ENCODE data around the gene TF.

TF gene

GRCh38 chr3:133836497-133837158, 90.4 kb downstream of the TF start:
- Histone ChIP-seq H3K9ac (ENCODE audit: insufficient read length, low read depth) (no peak overlapping the region), H3K9me3 (ENCODE audit: insufficient read depth, low read length) (no peaks in the 10 kb centered on the region), H3K4me3 (ENCODE audit: insufficient read length, low read depth) (no peak overlapping the region), H3K36me3 (ENCODE audit: insufficient read depth, insufficient read length, low read length) (peaks cover 76% of the 10 kb centered on the region), H3K27me3 (ENCODE audit: insufficient read depth, insufficient read length) (no peaks in the 10 kb centered on the region), H3K4me1 (ENCODE audit: insufficient read depth, insufficient read length) (no peaks in the 10 kb centered on the region)
- TF ChIP-seq YY1 (IDR thresholded peaks at IDR 0.05; ENCODE audit: insufficient read depth, insufficient read length) (no peak), ZNF274 (IDR thresholded peaks at IDR 0.05; ENCODE audit: low read depth, low read length) (no peak), SUZ12 (IDR thresholded peaks at IDR 0.05; ENCODE audit: extremely low read depth, insufficient read depth, insufficient read length) (no peak)
- no peak for DNase-seq (ENCODE audit: low read depth, low spot score)

- no peak for DNase-seq (ENCODE audit: low read depth, low spot score)
- H3K9ac ChIP-seq (ENCODE audit: insufficient read length, low read depth): no peak overlapping the region
- no peak overlapping the region for H3K4me3 ChIP-seq (ENCODE audit: insufficient read length, low read depth)
- TF ChIP-seq YY1 (IDR thresholded peaks at IDR 0.05; ENCODE audit: insufficient read depth, insufficient read length) (no peak), SUZ12 (IDR thresholded peaks at IDR 0.05; ENCODE audit: extremely low read depth, insufficient read depth, insufficient read length) (no peak), ZNF274 (IDR thresholded peaks at IDR 0.05; ENCODE audit: low read depth, low read length) (no peak)
- H3K9me3 ChIP-seq (ENCODE audit: insufficient read depth, low read length): no peaks in the 10 kb centered on the region
- H3K4me1 ChIP-seq (ENCODE audit: insufficient read depth, insufficient read length): no peaks in the 10 kb centered on the region
- H3K36me3 ChIP-seq (ENCODE audit: insufficient read depth, insufficient read length, low read length): peaks cover 68% of the 10 kb centered on the region
- no peaks in the 10 kb centered on the region for H3K27me3 ChIP-seq (ENCODE audit: insufficient read depth, insufficient read length)
Measured at GRCh38 chr3:133837487-133838295, 91.5 kb downstream of the TF start.

DNA sequence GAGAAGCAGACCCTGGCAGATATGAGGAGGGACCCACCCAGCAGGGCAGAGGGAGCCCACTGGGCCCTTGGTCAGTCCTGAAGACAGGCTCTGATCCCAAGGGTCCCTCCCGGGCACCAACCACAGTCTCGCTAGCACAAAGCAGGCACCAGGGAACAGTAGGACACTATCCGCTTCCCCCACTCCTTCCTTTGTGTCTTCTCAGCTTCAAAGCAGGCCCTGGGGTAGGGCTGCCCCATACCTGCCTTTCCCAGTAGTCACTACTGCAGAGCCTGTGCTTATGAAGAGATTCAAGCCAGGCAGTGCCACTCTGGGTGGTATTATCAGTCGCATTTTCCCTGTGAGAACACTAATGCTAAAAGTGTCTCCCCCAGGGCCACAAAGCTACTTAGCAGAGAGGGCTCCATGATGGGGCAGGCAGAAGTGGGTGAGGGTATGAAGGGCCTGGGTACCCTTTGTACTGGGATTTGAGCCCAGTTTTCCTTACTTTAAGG, 92.2 kb downstream of the TF start:
- TF ChIP-seq ZNF274 (IDR thresholded peaks at IDR 0.05; ENCODE audit: low read depth, low read length): no peak
- no peak for TF ChIP-seq SUZ12 (IDR thresholded peaks at IDR 0.05; ENCODE audit: extremely low read depth, insufficient read depth, insufficient read length)
- no peak for TF ChIP-seq YY1 (IDR thresholded peaks at IDR 0.05; ENCODE audit: insufficient read depth, insufficient read length)
- peaks cover 64% of the 10 kb centered on the region for H3K36me3 ChIP-seq (ENCODE audit: insufficient read depth, insufficient read length, low read length)
- H3K27me3 ChIP-seq (ENCODE audit: insufficient read depth, insufficient read length): no peaks in the 10 kb centered on the region
- H3K9ac ChIP-seq (ENCODE audit: insufficient read length, low read depth): no peak overlapping the region
- H3K4me3 ChIP-seq (ENCODE audit: insufficient read length, low read depth): no peak overlapping the region
- no peaks in the 10 kb centered on the region for H3K9me3 ChIP-seq (ENCODE audit: insufficient read depth, low read length)
- no peak for DNase-seq (ENCODE audit: low read depth, low spot score)
- no peaks in the 10 kb centered on the region for H3K4me1 ChIP-seq (ENCODE audit: insufficient read depth, insufficient read length)

DNA sequence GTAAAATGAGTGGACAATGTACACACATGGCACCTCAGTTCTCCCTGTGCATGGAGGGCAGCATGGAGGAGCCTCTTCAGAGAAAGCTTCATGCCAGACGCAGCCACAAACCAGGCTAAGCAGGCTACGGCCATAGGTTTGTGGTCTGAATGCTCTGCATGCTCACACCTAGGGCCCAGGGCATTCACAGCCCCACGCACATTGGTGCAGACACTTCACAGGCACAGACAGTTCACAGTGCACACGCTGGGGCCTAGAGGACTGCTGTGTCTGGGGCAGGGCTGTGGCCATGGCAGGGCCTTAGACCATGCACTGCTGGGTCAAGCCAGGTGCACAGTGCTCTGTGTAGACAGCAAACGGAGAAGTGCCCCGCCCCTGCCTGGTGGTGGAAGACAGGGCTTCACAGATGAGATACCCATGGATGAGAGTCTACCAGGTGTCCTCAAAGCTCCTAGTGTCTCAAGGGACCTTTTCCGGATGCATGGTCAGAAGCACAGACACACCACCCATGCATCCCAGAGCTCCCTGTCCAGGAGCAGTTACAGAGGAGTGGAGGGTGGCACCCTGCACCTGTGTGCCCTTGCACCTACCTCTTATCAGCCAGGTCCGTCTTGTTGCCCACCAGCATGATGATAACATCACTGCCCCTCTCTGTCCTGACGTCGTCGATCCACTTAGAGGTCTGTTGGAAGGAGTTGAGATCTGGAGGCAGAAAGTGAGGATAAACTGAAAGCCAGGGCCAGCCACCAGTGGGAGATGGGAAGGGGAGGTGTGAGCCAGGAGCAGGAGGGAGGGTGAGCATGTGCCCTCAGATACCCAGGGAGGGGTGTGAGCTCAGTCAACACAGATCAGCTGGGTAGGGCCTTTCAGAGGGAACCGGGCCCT, 93.0 kb downstream of the TF start:
- Histone ChIP-seq H3K9me3 (ENCODE audit: insufficient read depth, low read length) (no peaks in the 10 kb centered on the region), H3K36me3 (ENCODE audit: insufficient read depth, insufficient read length, low read length) (peaks cover 59% of the 10 kb centered on the region), H3K27me3 (ENCODE audit: insufficient read depth, insufficient read length) (no peaks in the 10 kb centered on the region), H3K4me3 (ENCODE audit: insufficient read length, low read depth) (no peak overlapping the region), H3K9ac (ENCODE audit: insufficient read length, low read depth) (no peak overlapping the region), H3K4me1 (ENCODE audit: insufficient read depth, insufficient read length) (no peaks in the 10 kb centered on the region)
- TF ChIP-seq SUZ12 (IDR thresholded peaks at IDR 0.05; ENCODE audit: extremely low read depth, insufficient read depth, insufficient read length) (no peak), ZNF274 (IDR thresholded peaks at IDR 0.05; ENCODE audit: low read depth, low read length) (no peak), YY1 (IDR thresholded peaks at IDR 0.05; ENCODE audit: insufficient read depth, insufficient read length) (no peak)
- no peak for DNase-seq (ENCODE audit: low read depth, low spot score)

GRCh38 chr3:133840055-133840737, 94.0 kb downstream of the TF start:
- no peaks in the 10 kb centered on the region for H3K27me3 ChIP-seq (ENCODE audit: insufficient read depth, insufficient read length)
- H3K9ac ChIP-seq (ENCODE audit: insufficient read length, low read depth): no peak overlapping the region
- peaks cover 50% of the 10 kb centered on the region for H3K36me3 ChIP-seq (ENCODE audit: insufficient read depth, insufficient read length, low read length)
- no peak for TF ChIP-seq ZNF274 (IDR thresholded peaks at IDR 0.05; ENCODE audit: low read depth, low read length)
- no peak for TF ChIP-seq YY1 (IDR thresholded peaks at IDR 0.05; ENCODE audit: insufficient read depth, insufficient read length)
- no peak for TF ChIP-seq SUZ12 (IDR thresholded peaks at IDR 0.05; ENCODE audit: extremely low read depth, insufficient read depth, insufficient read length)
- H3K4me1 ChIP-seq (ENCODE audit: insufficient read depth, insufficient read length): no peaks in the 10 kb centered on the region
- H3K4me3 ChIP-seq (ENCODE audit: insufficient read length, low read depth): no peak overlapping the region
- DNase-seq (ENCODE audit: low read depth, low spot score): no peak
- no peaks in the 10 kb centered on the region for H3K9me3 ChIP-seq (ENCODE audit: insufficient read depth, low read length)

DNA sequence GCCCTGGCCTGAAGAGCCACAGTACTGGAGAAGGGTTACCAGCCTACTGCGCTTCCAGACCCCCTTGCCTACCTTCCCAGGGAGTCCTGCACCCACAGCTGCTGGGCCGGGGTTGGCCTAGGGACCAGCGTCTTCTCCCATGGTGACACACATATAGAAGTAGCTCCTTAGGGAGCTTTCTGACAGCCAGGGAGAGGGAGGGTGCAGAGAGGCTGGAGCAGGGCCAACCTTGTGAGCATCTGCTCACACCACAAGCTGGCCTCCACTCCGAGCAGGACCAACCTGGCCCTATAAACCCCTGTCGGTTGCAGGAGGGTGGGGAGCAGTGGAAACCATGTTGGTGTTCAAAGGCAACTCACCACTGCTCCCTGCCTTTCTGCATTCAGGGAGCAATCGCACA, 94.6 kb downstream of the TF start:
- Histone ChIP-seq H3K4me1 (ENCODE audit: insufficient read depth, insufficient read length) (no peaks in the 10 kb centered on the region), H3K36me3 (ENCODE audit: insufficient read depth, insufficient read length, low read length) (peaks cover 46% of the 10 kb centered on the region), H3K27me3 (ENCODE audit: insufficient read depth, insufficient read length) (no peaks in the 10 kb centered on the region), H3K9me3 (ENCODE audit: insufficient read depth, low read length) (no peaks in the 10 kb centered on the region), H3K4me3 (ENCODE audit: insufficient read length, low read depth) (no peak overlapping the region), H3K9ac (ENCODE audit: insufficient read length, low read depth) (no peak overlapping the region)
- TF ChIP-seq YY1 (IDR thresholded peaks at IDR 0.05; ENCODE audit: insufficient read depth, insufficient read length) (no peak), ZNF274 (IDR thresholded peaks at IDR 0.05; ENCODE audit: low read depth, low read length) (no peak), SUZ12 (IDR thresholded peaks at IDR 0.05; ENCODE audit: extremely low read depth, insufficient read depth, insufficient read length) (no peak)
- no peak for DNase-seq (ENCODE audit: low read depth, low spot score)
